Measurements from ENCODE around the gene CDC73.
"Not testable (repeated sequence)": the region's sequence is repeated elsewhere in the genome, so short reads cannot be mapped to it uniquely, and the experiment has no call there.

The CDC73 gene

DNA sequence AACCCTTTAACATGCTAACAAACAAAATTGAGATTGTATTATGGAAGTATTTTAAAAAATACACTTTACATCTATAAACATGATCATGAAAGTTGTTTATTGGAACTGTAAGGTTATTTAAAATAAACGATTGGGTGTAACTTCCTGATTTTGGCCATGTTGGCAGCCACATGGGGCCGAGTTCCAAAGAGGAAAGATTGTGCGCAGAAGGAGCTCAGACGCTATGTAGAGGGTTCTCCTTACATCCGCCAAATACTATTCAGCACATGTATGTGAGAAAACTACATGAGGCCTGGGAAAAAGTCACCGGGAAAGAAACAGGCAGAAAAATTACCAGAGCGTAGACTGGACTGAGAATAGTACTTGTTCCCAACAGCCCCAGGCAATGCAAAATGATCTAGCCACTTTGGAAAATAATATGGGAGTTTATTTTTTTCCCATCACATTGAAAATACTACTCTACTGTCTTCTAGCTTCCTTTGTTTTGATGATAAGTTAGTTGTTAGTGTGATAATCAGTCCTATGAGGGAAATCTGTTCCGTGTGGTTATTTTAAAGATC is 100.3 kb downstream of the CDC73 start:
- DNase-seq (ENCODE audit: low read depth in 2 of 3, low spot score in 2 of 3) = no peak

DNA sequence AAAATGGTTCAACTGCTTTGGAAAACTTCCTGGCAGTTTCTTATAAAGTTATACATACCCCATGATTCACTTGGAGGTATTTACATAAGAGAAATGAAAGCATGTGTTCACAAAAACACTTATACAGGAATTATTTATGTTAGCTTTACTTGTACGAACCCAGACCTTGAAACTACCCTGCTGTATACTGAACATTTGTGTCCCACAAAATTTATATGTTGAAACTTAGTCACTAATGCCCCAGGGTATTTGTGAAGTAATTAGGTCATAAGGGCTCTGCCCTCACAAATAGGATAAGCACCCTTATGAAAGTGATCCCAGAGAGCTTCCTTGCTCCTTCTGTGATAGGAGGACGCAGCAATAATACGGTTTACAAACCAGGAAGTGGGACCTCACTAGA is 107.3 kb downstream of the CDC73 start:
- DNase-seq (ENCODE audit: low read depth in 2 of 3, low spot score in 2 of 3) = no peak

DNA sequence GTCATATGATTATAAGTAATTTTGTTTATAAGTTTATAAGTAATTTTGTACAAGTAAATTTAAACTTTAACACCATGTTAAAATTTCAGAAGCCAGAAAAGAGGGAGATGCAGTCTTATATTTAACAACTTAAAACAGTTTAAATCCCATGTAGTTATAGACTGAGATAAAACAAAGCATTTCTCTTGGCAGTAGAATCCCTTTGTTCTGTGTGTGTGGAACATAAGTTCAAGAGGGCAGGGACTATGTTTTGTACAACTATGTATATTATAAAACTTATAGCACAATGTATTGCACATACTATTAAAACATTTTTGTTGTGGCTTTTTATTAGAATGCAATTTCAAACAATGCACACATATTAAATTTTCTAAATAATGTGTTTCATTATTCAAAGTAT is 109.3 kb downstream of the CDC73 start:
- not testable (repeated sequence) for DNase-seq (ENCODE audit: low read depth in 2 of 3, low spot score in 2 of 3)

GRCh38 chr1:193234530-193234929 is 112.7 kb downstream of the CDC73 start:
- DNase-seq (ENCODE audit: low read depth in 2 of 3, low spot score in 2 of 3) = no peak

DNA sequence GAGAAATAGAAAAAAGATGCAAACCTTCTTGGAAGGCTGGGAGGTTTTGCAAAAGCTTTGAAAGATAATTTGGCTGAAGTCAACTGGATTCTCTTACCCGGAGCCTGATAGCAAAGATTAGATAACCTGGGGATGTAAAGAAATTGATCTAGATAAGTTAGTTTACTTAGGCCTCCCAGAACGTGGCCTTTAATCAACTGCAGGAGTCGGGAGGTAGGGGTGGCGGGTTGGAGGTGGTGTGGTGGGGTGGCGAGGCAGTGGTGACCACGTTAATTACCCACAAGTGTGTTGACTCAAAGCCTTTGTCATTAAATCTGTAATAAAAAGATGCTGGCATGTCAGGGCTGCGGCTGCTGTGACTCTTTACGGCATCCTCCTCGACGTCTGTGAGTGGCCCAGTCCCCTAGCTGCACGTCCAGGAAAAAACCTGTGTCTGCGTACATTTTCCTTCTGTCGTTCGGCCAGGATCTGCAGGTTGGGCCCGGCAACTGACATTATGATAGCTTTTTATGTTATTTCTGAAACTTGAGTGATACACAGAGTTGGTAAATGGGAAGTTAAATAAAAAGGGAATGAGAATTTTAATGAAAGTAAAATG is 115.6 kb downstream of the CDC73 start:
- no peak for DNase-seq (ENCODE audit: low read depth in 2 of 3, low spot score in 2 of 3)

- no peak for DNase-seq (ENCODE audit: low read depth in 2 of 3, low spot score in 2 of 3)
Observed at GRCh38 chr1:193240609-193241008, 118.8 kb downstream of the CDC73 start.

GRCh38 chr1:193241132-193241827 is 119.4 kb downstream of the CDC73 start:
- DNase-seq (ENCODE audit: low read depth in 2 of 3, low spot score in 2 of 3) = no peak

- no peak for DNase-seq (ENCODE audit: low read depth in 2 of 3, low spot score in 2 of 3)
Observed at GRCh38 chr1:193242000-193242399, 120.2 kb downstream of the CDC73 start.

DNA sequence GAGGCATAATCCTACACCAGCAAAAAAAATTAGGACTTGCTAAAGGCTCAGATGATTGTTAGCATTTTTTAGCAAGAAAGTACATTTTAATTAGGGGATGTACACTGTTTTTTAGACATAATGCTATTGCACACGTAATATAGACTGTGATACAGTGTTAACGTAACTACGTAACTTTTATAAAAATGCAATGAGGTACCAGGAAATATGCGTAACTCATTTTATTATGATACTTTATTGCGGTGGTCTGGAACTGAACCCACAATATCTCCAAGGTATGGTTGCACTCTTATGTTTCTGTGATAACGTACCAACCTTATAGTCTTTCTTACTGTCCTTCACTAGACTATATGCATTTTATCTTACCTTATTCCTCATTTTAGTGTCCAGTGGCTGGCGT is 127.4 kb downstream of the CDC73 start:
- no peak for DNase-seq (ENCODE audit: low read depth in 2 of 3, low spot score in 2 of 3)

- DNase-seq (ENCODE audit: low read depth in 2 of 3, low spot score in 2 of 3) = no peak
Observed at GRCh38 chr1:193251950-193252349, 130.1 kb downstream of the CDC73 start.

DNA sequence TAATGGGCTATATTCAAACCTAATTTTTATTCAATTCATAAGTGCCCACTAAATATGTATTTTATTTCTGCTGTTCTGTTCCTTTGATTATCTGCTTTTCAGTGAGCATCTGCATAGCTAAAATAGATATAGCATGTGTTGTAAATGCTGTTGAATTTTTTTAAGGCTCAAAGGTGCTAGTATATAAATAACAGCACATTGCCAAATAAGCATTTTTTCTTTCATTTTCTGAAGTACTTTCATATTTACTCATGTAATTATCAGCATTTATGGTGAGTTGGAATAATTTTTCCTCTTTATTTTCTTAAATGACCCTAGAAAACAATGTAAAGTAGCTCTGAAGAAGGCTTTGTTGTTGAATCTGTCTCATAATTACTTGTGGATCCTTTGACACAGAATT is 134.2 kb downstream of the CDC73 start:
- DNase-seq (ENCODE audit: low read depth in 2 of 3, low spot score in 2 of 3) = no peak

DNA sequence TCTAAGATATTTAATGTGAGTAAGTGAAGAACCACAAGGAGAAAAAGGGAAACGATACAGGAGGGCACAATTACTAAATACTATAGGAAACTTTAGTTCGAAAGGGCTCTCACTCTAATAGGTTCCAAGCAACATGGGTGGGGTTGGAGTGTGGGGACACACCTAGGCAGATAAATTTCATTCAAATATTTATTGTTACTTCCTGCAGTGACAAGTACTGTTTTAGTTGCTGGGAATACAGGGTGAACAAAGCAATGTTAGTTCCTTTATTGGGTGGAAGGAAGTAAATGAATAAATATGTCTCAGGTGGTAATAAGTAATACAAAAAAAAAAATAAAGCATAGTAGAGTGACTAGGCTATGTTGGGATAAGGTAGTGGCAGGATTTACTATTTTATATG is 137.8 kb downstream of the CDC73 start:
- no peak for DNase-seq (ENCODE audit: low read depth in 2 of 3, low spot score in 2 of 3)

DNA sequence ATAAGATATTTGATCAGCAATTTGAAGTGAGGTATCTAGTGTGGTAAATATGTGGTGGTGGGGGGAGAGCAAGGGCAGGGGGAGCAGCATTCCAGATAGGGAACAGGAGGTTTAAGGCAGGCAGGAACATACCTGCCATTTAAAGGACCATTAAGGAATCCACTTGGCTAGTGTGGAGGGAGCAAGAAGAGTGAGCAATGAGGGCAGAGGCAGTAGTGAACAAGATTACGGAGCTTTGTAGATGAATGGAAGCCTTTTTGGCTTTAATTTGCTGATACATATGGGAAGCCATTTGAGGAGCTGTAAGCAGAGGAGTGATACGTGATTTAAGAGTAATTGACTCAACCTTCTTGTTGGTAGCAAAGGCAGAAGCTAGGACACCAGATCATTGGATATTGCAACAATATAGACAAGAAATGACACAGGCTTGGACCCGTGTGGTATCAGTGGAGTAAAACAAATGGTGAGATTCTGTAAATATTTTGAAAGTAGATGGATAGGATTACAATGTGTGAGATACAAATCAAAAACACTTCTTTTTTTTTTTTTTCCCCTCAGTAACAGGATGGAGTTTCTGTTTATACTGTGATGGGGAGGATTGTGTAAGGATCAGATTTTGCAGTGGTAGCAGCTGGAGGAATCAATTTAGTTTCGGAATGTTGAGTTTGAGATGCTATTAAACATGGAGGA is 138.4 kb downstream of the CDC73 start:
- no peak for DNase-seq (ENCODE audit: low read depth in 2 of 3, low spot score in 2 of 3)

- DNase-seq (ENCODE audit: low read depth in 2 of 3, low spot score in 2 of 3) = no peak
Observed at GRCh38 chr1:193260896-193261295, 139.1 kb downstream of the CDC73 start.

- no peak for DNase-seq (ENCODE audit: low read depth in 2 of 3, low spot score in 2 of 3)
Observed at GRCh38 chr1:193262661-193263060, 140.8 kb downstream of the CDC73 start.

DNA sequence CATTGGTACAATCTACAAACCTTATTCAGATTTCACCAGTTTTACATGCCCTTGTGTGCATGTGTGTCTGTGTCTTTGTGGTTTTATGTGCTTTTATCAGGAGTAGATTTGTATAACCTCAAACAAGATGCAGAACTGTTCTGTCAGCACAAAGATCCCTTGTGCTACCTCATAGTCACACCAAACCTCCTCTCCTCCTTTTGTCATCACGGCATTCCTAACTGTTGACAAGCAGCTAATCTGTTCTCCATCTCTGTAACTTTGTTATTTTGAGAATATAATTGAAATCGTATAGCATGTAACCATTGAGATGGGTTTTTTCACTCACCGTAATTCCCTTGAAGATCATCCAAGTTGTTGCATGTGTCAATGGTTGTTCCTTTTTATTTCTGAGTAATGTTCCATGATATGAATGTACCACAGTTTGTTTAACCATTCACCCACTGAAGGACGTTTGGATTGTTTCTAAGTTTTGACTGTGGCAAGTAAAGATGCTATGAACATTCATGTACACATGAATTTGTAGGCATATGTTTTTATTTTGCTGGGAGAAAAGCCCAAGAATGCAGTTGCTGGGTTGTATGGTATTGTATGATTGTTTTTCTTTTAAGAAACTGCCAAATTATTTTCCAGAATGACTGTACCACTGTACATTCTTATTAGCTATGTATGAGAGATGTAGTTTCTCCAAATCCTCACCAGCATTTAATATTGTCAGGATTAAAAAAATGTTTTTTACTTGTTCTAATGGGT is 142.7 kb downstream of the CDC73 start:
- DNase-seq (ENCODE audit: low read depth in 2 of 3, low spot score in 2 of 3) = no peak

DNA sequence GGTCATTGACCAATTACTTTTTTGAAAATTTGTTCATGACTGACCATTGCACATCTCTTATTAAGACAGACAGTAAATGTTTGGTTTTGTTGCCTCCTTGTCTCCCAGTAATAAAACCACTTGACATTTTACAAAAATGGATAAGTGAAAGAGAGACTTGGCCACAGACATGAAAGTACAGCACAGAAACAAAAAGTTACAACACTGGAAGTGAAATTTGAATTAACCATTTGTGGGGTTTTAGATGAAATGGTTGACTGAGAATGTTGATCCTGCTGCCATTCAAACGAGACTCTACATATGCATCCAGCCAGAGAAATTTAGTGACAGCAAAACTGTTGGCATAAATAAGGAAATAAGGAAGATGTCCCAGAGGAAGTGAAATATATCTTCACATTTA is 143.9 kb downstream of the CDC73 start:
- no peak for DNase-seq (ENCODE audit: low read depth in 2 of 3, low spot score in 2 of 3)

DNA sequence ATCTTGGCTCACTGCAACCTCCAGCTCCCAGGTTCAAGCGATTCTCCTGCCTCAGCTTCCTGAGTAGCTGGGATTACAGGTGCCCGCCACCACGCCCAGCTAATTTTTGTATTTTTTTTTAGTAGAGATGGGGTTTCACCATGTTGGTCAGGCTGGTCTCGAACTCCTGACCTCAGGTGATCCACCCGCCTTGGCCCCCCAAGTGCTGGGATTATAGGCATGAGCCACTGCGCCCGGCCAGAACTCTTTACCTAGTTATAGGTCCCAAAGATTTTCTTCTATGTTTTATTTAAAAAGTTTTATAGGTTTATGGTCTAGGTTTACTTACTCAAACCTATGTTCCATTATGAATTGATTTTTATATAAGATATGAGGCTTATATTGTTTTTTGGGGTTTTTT is 145.0 kb downstream of the CDC73 start:
- not testable (repeated sequence) for DNase-seq (ENCODE audit: low read depth in 2 of 3, low spot score in 2 of 3)

- no peak for DNase-seq (ENCODE audit: low read depth in 2 of 3, low spot score in 2 of 3)
Observed at GRCh38 chr1:193270996-193271395, 149.2 kb downstream of the CDC73 start.

GRCh38 chr1:193275773-193276172 is 153.9 kb downstream of the CDC73 start:
- no peak for DNase-seq (ENCODE audit: low read depth in 2 of 3, low spot score in 2 of 3)

- no peak for DNase-seq (ENCODE audit: low read depth in 2 of 3, low spot score in 2 of 3)
Observed at GRCh38 chr1:193278968-193279367, 157.1 kb downstream of the CDC73 start.

- no peak for DNase-seq (ENCODE audit: low read depth in 2 of 3, low spot score in 2 of 3)
Observed at GRCh38 chr1:193281894-193282293, 160.1 kb downstream of the CDC73 start.
